GM21825 (cell line): ENCODE measurements around the gene FAM163B.

Experiments used
- ATAC-seq: cut with Tn5 transposase; IDR thresholded peaks from one replicate; pipeline ENCODE4 v1.9.1; 2021; ENCODE audit warnings: mild to moderate bottlenecking, moderate library complexity; ENCODE audit not compliant: unreplicated experiment

Gene FAM163B

DNA sequence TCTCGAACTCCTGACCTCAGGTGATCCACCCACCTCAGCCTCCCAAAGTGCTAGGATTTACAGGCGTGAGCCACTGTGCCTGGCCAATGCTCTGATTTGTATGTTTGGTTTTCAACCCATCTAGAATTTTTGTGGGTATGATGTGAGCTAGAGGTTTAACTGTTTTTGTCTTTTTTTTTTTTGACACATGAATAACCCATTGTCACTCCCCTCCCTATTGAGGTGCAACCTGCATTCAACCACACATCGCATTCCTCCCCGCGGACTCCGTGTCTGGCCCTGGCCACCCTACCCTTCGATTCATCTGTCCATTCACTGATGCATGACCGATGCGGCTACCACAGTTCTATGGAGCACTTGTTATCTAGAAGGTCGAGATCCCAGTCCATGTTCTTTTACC, 9.5 kb upstream of the FAM163B start:
- no peak for ATAC-seq

GRCh38 chr9:133616643-133617405, 7.6 kb upstream of the FAM163B start:
- ATAC-seq, result no peak

DNA sequence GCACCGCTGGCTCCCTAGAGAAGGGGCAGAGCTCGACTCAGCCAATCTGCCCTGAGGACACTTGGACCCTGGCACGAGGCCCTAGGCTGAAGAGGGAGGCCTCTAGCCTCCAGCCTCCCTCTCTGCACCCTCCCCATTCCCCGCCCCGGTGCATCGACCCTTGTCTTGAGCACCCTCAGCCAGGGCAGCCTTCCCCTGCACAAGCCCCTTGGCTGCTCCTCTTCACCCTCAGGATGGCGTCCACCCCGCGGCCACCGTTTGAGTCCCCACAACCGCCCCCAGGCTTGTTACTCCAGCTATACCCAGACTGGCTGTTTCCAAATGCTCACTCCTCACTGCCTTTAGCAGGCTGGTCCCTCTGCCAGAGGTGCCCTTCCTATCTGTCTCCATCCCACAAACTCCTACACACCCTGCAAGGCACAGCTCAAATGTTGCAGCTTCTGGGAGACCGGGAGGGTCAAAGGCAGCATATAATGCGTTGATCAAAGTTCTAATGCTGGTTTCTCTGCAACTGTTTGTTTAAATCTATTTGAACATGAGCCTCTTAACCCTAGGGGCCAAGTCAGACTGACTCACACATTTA, 6.5 kb upstream of the FAM163B start:
- no peak for ATAC-seq

DNA sequence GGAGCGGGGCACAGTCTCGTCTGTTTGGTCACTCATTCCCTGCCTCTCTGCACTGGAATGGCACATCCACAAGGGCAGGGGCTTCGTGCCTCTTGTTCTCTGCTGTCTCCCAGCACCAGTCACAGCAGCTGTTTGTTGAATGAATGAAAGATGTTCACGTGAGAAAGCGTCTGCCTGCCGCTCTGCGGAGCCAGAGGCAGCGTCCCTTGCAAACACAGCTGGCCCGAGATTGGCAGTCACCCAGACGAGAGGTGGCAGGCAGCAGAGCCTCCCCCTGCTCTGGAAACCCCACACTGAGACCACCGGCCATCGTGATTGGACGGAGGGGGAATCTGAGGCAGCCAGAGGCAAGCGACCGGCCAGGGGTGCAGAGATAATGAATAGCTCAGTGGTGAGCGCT, 6.0 kb upstream of the FAM163B start:
- no peak for ATAC-seq

DNA sequence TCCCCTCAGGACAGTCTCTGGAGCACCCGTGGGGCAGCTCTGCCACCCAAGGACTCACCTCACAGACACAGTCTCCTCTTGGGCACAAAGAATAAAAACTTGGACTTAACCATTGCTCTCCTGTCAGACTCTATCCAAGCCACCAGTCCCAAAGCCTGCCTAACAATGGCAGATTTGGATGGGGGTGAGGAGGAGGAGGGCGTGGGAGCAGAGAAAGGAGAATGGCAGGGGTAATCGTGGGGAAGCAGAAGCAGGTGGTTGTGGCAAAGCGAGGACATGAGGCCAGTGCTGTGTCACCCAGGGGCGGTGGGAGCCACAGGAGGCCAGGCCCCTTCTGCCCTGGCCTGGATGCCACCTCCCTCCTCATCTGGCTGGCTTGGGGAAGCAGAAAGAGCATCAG, 5.5 kb upstream of the FAM163B start:
- no peak for ATAC-seq

DNA sequence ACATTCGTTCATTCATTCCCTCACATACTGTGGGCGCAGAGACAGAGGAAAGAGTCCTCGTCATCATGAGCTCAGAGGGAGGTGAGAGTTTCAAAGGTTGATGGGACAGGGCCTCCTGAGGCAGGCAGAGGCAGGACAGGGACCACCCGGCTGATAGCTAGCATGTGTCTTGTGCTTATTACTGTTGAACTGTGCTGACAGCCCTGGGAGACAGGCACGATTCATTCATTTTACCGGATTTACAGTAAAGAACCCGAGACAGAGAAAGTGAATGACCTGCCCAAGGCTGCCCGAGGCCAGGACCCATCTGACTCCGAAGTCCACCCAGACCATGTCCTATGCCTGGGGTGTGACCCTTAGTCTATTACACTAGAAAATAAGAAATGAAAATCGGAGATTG, 4.9 kb upstream of the FAM163B start:
- ATAC-seq, result no peak

DNA sequence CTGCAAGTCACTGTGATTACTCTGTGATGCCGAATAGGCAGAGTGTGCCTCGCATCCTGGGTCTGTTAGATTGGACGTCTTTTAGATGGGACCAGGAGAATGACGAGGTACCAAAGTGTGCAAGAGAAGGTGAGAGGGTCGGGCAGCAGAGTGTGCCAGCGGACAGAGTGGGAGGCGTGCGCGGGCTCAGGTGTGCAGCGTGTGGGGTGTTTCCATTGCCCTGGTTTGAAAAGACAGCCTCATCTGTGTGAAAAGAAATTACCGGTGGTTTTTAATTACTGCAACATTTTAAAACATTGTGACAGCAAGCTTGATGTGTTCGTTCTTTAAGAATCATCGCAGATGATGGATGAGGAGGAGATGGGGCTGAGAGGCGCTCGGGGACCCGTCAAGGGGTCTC, 4.2 kb upstream of the FAM163B start:
- no peak for ATAC-seq

DNA sequence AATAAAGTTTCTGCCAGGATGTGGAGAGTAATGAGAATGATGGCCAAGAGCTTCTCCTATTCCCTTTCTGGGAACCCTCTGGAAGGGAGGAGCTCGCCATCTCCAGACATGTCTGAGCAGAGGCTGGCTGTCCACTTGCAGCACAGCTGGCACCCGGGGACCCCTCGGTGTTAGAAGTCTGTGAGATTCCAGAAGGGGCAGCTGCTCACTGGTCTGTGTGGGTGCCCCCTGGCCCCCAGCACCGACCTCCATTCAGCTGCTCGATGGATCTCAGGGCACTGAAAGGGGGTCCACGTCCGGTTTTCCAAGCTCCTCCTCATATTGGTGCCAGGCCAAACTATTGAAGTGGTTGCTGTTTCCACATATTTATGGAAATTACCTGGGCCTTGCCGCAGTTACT, 3.6 kb upstream of the FAM163B start:
- ATAC-seq, result no peak

GRCh38 chr9:133612051-133612450, 2.9 kb upstream of the FAM163B start:
- ATAC-seq, result no peak

DNA sequence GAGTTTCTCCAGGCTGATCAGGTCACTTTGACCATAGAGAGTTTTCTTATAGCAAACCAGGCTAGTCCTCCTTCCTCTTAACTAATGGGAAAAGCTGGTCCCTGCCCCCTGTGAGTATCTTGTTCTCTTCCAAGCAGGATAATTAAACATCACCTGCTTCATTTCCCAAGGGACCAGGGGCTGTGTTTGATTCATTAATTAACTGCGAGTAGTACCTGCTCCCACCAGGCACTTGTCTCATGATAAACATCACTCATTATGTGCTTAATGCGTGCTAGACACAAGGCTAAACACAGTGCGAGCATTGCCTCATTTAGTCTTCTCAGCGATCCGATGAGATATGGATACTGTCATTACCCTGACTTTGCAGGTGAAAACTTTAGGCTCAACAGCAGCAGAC, 1.7 kb upstream of the FAM163B start:
- no peak for ATAC-seq

GRCh38 chr9:133608889-133609288, 300 bp downstream of the FAM163B start:
- ATAC-seq, result no peak

GRCh38 chr9:133608382-133608781, 807 bp downstream of the FAM163B start:
- ATAC-seq, result no peak

- ATAC-seq, result no peak
Observed at GRCh38 chr9:133607976-133608375, 1.2 kb downstream of the FAM163B start.

DNA sequence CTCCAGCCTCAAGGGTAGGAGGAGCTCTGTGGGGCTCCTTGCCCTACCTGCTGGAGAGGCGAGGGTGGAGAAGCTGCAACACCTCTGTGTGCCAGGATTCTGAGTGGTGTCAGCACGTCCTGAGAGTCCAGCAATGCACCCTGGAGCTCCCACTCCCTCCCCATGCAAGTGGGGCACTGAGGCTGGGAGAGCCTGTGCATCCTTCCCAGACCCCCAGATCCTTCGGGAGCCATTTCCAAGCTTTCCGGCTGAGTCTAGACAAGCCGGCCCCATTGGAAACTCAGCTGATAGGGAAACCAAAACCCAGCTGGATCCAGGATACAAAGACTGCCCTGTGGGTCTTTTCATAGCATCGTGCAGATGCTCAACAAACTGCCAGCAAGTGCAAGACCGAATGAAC, 1.8 kb downstream of the FAM163B start:
- no peak for ATAC-seq

DNA sequence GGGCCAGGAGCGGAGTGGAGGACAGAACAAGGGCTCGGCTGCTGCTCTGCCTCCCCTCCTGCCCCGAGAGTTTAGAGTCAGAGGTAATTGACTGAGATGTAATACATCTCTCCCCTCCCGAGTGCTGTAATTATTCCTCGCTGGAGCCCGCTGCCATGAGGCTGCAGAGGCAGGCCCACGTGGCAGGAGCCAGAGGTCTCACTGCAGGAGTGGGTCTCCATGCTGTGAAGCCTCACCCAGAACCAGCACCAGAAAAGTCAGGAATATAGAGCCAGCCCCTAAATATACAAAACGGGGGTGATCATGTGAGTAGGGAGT, 2.5 kb downstream of the FAM163B start:
- no peak for ATAC-seq

GRCh38 chr9:133605856-133606707, 3.1 kb downstream of the FAM163B start:
- ATAC-seq, result no peak

DNA sequence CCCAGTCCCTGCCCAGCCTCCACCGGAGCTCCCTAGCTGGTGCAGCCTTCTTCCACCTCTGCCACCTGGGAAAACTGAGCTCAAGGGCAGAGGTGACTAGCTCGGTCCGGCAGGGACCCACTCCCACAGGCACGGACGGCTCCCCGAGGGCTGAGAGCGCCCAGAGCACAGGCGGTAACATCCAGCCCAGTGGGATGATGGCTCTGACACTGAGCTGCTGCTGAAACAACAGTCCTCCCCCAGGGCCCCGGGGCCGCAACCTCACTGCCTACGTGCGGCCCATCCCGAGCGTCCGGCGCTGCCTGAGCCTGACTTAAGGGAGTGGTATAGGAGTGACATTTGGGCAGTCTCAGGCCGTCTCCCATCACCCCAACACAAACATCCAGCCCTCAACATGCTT, 3.7 kb downstream of the FAM163B start:
- ATAC-seq, result no peak

- no peak for ATAC-seq
Observed at GRCh38 chr9:133604856-133605255, 4.3 kb downstream of the FAM163B start.

- no peak for ATAC-seq
Observed at GRCh38 chr9:133604214-133604613, 5.0 kb downstream of the FAM163B start.

GRCh38 chr9:133603135-133603927, 5.9 kb downstream of the FAM163B start:
- no peak for ATAC-seq

- no peak for ATAC-seq
Observed at GRCh38 chr9:133602277-133602676, 6.9 kb downstream of the FAM163B start.
